ENCODE data around the gene PCDHGB3. TPM values are rescaled to one million over a fixed set of nuclear protein-coding genes. Genes with fewer than 3 reads are reported as not detected.

PCDHGB3 gene
- total and polyA plus RNA-seq, 9 of the 15 experiments (the other 6 are each of a cell fraction or from before 2014, with no cell fraction given) = 0.05 to 0.19 (median 0.11) TPM; not detected in 2

DNA sequence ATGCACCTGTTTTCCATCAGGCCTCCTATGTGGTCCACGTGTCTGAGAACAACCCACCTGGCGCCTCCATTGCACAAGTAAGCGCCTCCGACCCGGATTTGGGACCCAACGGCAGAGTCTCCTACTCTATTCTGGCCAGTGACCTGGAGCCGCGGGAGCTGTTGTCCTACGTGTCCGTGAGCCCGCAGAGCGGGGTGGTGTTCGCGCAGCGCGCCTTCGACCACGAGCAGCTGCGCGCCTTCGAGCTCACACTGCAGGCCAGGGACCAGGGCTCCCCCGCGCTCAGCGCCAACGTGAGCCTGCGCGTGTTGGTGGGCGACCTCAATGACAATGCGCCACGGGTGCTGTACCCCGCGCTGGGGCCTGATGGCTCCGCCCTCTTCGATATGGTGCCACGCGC, 18.5 kb upstream of the PCDHGB3 start:
- no peaks in the 10 kb centered on the region for H3K79me2 ChIP-seq (ENCODE audit: control insufficient read depth, insufficient read depth, low read length)
- H2AFZ ChIP-seq (ENCODE audit: low read depth, low read length) = no peak overlapping the region
- no peak for FAIRE-seq
- ChIA-PET CTCF (ENCODE audit: low intra/inter-chr PET ratio) (no interaction called here), POLR2A (no interaction called here)
- no peaks in the 10 kb centered on the region for H3K9me3 ChIP-seq (replicated peaks; ENCODE audit: control insufficient read depth, insufficient read depth, low read depth, low read length)
- H3K27ac ChIP-seq (ENCODE audit: extremely low read depth, low read depth, low read length) = no peak overlapping the region
- no peaks in the 10 kb centered on the region for H3K9me1 ChIP-seq (ENCODE audit: control insufficient read depth, insufficient read depth, low read length)
- H3K27me3 ChIP-seq (ENCODE audit: control insufficient read depth in 2 of 2, insufficient read depth in 2 of 2, low read length in 2 of 2) = peaks cover 0 to 13% of the 10 kb centered on the region in 2 experiments; a peak in 3 of 5 replicates
- 52% methylated on average over 24 of the region's 36 CpGs for WGBS (ENCODE audit: insufficient coverage, low coverage, missing lambda C conversion rate)
- no peak for DNase-seq (ENCODE audit: extremely low read depth in 1 of 4, low spot score in 3 of 4)
- H3K4me2 ChIP-seq (ENCODE audit: insufficient read depth, low read length) = no peak overlapping the region
- H3K36me3 ChIP-seq (ENCODE audit: control insufficient read depth, insufficient read depth, low read length) = no peaks in the 10 kb centered on the region
- H3K4me1 ChIP-seq (replicated peaks in 1 of 2; ENCODE audit: control insufficient read depth in 2 of 2, insufficient read depth in 2 of 2, low read length in 2 of 2) = peaks cover 3 to 5% of the 10 kb centered on the region in 2 experiments; a peak in 3 of 5 replicates
- BruUV-seq (replicated peaks) = no TSS peak
- ATAC-seq = no peak
- in situ Hi-C loops (cut with MboI) (no loop called here), intact Hi-C loops (cut with micrococcal nuclease) (no loop called here)
- no peak overlapping the region for H3K9ac ChIP-seq (ENCODE audit: insufficient read depth in 1 of 2, low read depth in 2 of 2, low read length in 2 of 2)
- no peak overlapping the region for H3K4me3 ChIP-seq
- H4K20me1 ChIP-seq (replicated peaks; ENCODE audit: control insufficient read depth, insufficient read depth, low read length) = no peaks in the 10 kb centered on the region
- TF ChIP-seq TCFL5 (CRISPR knock-in tag; conservative IDR thresholded peaks at IDR 0.05) = no peak
- TF ChIP-seq RBM25 (IDR thresholded peaks at IDR 0.05; ENCODE audit: low read depth, low read length, severe bottlenecking) = no peak
- no peak for TF ChIP-seq SLC30A9 (CRISPR knock-in tag; IDR thresholded peaks at IDR 0.05)
- TF ChIP-seq CBX2 (IDR thresholded peaks at IDR 0.05; ENCODE audit: insufficient read depth, low read length, poor library complexity, severe bottlenecking) = no peak
- TF ChIP-seq, protein P1, sequence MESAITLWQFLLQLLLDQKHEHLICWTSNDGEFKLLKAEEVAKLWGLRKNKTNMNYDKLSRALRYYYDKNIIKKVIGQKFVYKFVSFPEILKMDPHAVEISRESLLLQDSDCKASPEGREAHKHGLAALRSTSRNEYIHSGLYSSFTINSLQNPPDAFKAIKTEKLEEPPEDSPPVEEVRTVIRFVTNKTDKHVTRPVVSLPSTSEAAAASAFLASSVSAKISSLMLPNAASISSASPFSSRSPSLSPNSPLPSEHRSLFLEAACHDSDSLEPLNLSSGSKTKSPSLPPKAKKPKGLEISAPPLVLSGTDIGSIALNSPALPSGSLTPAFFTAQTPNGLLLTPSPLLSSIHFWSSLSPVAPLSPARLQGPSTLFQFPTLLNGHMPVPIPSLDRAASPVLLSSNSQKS (CRISPR knock-in tag; IDR thresholded peaks at IDR 0.05) = no peak

Data from K562 (cell line).